NT2/D1 (cell line): ENCODE measurements around the gene LRMDA.

Source experiments
- DNase-seq: peaks from one replicate; pipeline ENCODE4 v3.0.0-alpha.2; 2011; ENCODE audit warnings: low read depth, low spot score
- H3K27me3 ChIP-seq: 2 replicates; pipeline ENCODE4 v1.6.0; 2011; ENCODE audit warnings: mild to moderate bottlenecking; ENCODE audit not compliant: insufficient read length, insufficient read depth
- H3K36me3 ChIP-seq: 2 replicates; pipeline ENCODE4 v1.6.1; 2011; ENCODE audit warnings: mild to moderate bottlenecking, low read length, mixed read lengths; ENCODE audit not compliant: insufficient read depth, insufficient read length
- H3K4me1 ChIP-seq: 2 replicates; pipeline ENCODE4 v1.5.1; 2011; ENCODE audit not compliant: insufficient read depth, insufficient read length
- H3K4me3 ChIP-seq: 2 replicates; pipeline ENCODE4 v1.5.1; 2011; ENCODE audit warnings: low read depth; ENCODE audit not compliant: insufficient read length
- H3K9ac ChIP-seq: 2 replicates; pipeline ENCODE4 v1.6.0; 2011; ENCODE audit warnings: low read depth; ENCODE audit not compliant: insufficient read length
- H3K9me3 ChIP-seq: 2 replicates; pipeline ENCODE4 v1.5.1; 2011; ENCODE audit warnings: mild to moderate bottlenecking, low read length; ENCODE audit not compliant: insufficient read depth
- SUZ12 ChIP-seq: IDR thresholded peaks from 2 replicates; pipeline ENCODE4 v1.6.1; 2011; ENCODE audit not compliant: insufficient read length, insufficient read depth; ENCODE audit errors: extremely low read depth
- YY1 ChIP-seq: IDR thresholded peaks from 2 replicates; pipeline ENCODE4 v1.6.1; 2011; ENCODE audit not compliant: insufficient read length, insufficient read depth
- ZNF274 ChIP-seq: IDR thresholded peaks from 2 replicates; pipeline ENCODE4 v1.6.1; 2011; ENCODE audit warnings: mild to moderate bottlenecking, low read depth, low read length

The LRMDA gene

GRCh38 chr10:76333326-76333725 lies 901.9 kb downstream of the LRMDA start:
- Histone ChIP-seq H3K27me3 (no peaks in the 10 kb centered on the region), H3K9ac (no peak overlapping the region), H3K4me3 (no peak overlapping the region), H3K4me1 (no peaks in the 10 kb centered on the region), H3K9me3 (peaks cover 12% of the 10 kb centered on the region; the same call in 1 of the 2 replicates), H3K36me3 (no peaks in the 10 kb centered on the region)
- DNase-seq, result no peak
- TF ChIP-seq SUZ12, result no peak
- TF ChIP-seq ZNF274, result no peak
- no peak for TF ChIP-seq YY1

- Histone ChIP-seq H3K36me3 (no peaks in the 10 kb centered on the region), H3K4me3 (no peak overlapping the region), H3K9me3 (peaks cover 12% of the 10 kb centered on the region; the same call in 1 of the 2 replicates), H3K9ac (no peak overlapping the region), H3K4me1 (no peaks in the 10 kb centered on the region), H3K27me3 (no peaks in the 10 kb centered on the region)
- no peak for TF ChIP-seq YY1
- no peak for TF ChIP-seq ZNF274
- no peak for TF ChIP-seq SUZ12
- DNase-seq, result no peak
Measured at GRCh38 chr10:76333796-76334195, 902.4 kb downstream of the LRMDA start.

- no peaks in the 10 kb centered on the region for H3K4me1 ChIP-seq
- peaks cover 12% of the 10 kb centered on the region; the same call in 1 of the 2 replicates for H3K9me3 ChIP-seq
- no peak for DNase-seq
- H3K4me3 ChIP-seq, result no peak overlapping the region
- H3K9ac ChIP-seq, result no peak overlapping the region
- TF ChIP-seq ZNF274, result no peak
- TF ChIP-seq YY1, result no peak
- TF ChIP-seq SUZ12, result no peak
- H3K27me3 ChIP-seq, result no peaks in the 10 kb centered on the region
- no peaks in the 10 kb centered on the region for H3K36me3 ChIP-seq
Measured at GRCh38 chr10:76334255-76334654, 902.8 kb downstream of the LRMDA start.

- DNase-seq, result no peak
- H3K4me3 ChIP-seq, result no peak overlapping the region
- H3K27me3 ChIP-seq, result no peaks in the 10 kb centered on the region
- no peak overlapping the region for H3K9ac ChIP-seq
- no peaks in the 10 kb centered on the region for H3K36me3 ChIP-seq
- H3K4me1 ChIP-seq, result no peaks in the 10 kb centered on the region
- no peak for TF ChIP-seq ZNF274
- TF ChIP-seq SUZ12, result no peak
- TF ChIP-seq YY1, result no peak
- H3K9me3 ChIP-seq, result peaks cover 12% of the 10 kb centered on the region; the same call in 1 of the 2 replicates
Measured at GRCh38 chr10:76336213-76336963, 905.0 kb downstream of the LRMDA start.

- Histone ChIP-seq H3K27me3 (no peaks in the 10 kb centered on the region), H3K4me3 (no peak overlapping the region), H3K9me3 (peaks cover 12% of the 10 kb centered on the region; the same call in 1 of the 2 replicates), H3K4me1 (no peaks in the 10 kb centered on the region), H3K36me3 (no peaks in the 10 kb centered on the region), H3K9ac (no peak overlapping the region)
- TF ChIP-seq SUZ12, result no peak
- no peak for TF ChIP-seq ZNF274
- no peak for TF ChIP-seq YY1
- no peak for DNase-seq
Measured at GRCh38 chr10:76337641-76338040, 906.2 kb downstream of the LRMDA start.

GRCh38 chr10:76338187-76338586 lies 906.8 kb downstream of the LRMDA start:
- Histone ChIP-seq H3K27me3 (no peaks in the 10 kb centered on the region), H3K4me3 (no peak overlapping the region), H3K36me3 (no peaks in the 10 kb centered on the region), H3K4me1 (no peaks in the 10 kb centered on the region), H3K9ac (no peak overlapping the region), H3K9me3 (peaks cover 12% of the 10 kb centered on the region; the same call in 1 of the 2 replicates)
- no peak for DNase-seq
- TF ChIP-seq YY1, result no peak
- TF ChIP-seq SUZ12, result no peak
- TF ChIP-seq ZNF274, result no peak

GRCh38 chr10:76341740-76342139 lies 910.3 kb downstream of the LRMDA start:
- Histone ChIP-seq H3K4me3 (no peak overlapping the region), H3K27me3 (no peaks in the 10 kb centered on the region), H3K36me3 (no peaks in the 10 kb centered on the region), H3K9ac (no peak overlapping the region), H3K4me1 (no peaks in the 10 kb centered on the region), H3K9me3 (peaks cover 5% of the 10 kb centered on the region; the same call in 1 of the 2 replicates)
- DNase-seq, result no peak
- TF ChIP-seq SUZ12, result no peak
- no peak for TF ChIP-seq YY1
- no peak for TF ChIP-seq ZNF274
